Endodermal cell (in vitro differentiated cells): Measurements from ENCODE around the gene TRAPPC3L. TPM values are rescaled to one million over a fixed set of nuclear protein-coding genes. Genes with fewer than 3 reads are reported as not detected.

Experiments used
- DNase-seq: peaks from one replicate; pipeline ENCODE4 v3.0.0-alpha.2; 2017
- H3K27ac ChIP-seq: 2 replicates; pipeline ENCODE4 v1.5.1; 2013; ENCODE audit warnings: mild to moderate bottlenecking, low read depth, low read length, moderate library complexity
- H3K27me3 ChIP-seq: 2 replicates; pipeline ENCODE4 v1.6.1; 2013; ENCODE audit warnings: mild to moderate bottlenecking, low read length, moderate library complexity; ENCODE audit not compliant: insufficient read depth, control insufficient read depth, poor library complexity, severe bottlenecking
- H3K36me3 ChIP-seq: 2 replicates; pipeline ENCODE4 v1.7.0; 2013; ENCODE audit warnings: mild to moderate bottlenecking, low read length, moderate library complexity; ENCODE audit not compliant: control insufficient read depth, insufficient read depth
- H3K4me1 ChIP-seq: one replicate; pipeline ENCODE4 v1.7.0; 2013; ENCODE audit warnings: low read length; ENCODE audit not compliant: control insufficient read depth, insufficient read depth
- H3K4me3 ChIP-seq: 2 replicates; pipeline ENCODE4 v1.5.1; 2013; ENCODE audit warnings: mild to moderate bottlenecking, low read length, moderate library complexity
- H3K9ac ChIP-seq: 2 replicates; pipeline ENCODE4 v1.6.1; 2013; ENCODE audit warnings: mild to moderate bottlenecking, low read length, moderate library complexity; ENCODE audit not compliant: poor library complexity, severe bottlenecking; ENCODE audit errors: extremely low read depth
- H3K9me3 ChIP-seq: 2 replicates; pipeline ENCODE4 v1.6.1; 2013; ENCODE audit warnings: mild to moderate bottlenecking, low read length, moderate library complexity; ENCODE audit not compliant: control insufficient read depth
- H3K27ac Mint-ChIP-seq: 2 replicates; pipeline ENCODE4 v1.8.0; 2020; ENCODE audit warnings: mixed read lengths
- H3K27me3 Mint-ChIP-seq: 2 replicates; pipeline ENCODE4 v1.8.0; 2021; ENCODE audit warnings: mild to moderate bottlenecking, mixed read lengths; ENCODE audit not compliant: insufficient read depth
- H3K36me3 Mint-ChIP-seq: 2 replicates; pipeline ENCODE4 v1.8.0; 2020; ENCODE audit warnings: low read depth, mixed read lengths
- H3K4me1 Mint-ChIP-seq: 2 replicates; pipeline ENCODE4 v1.8.0; 2020; ENCODE audit warnings: mixed read lengths
- H3K4me3 Mint-ChIP-seq: 2 replicates; pipeline ENCODE4 v1.8.0; 2020; ENCODE audit warnings: mild to moderate bottlenecking, moderate library complexity, mixed read lengths
- H3K9me3 Mint-ChIP-seq: 2 replicates; pipeline ENCODE4 v1.8.0; 2020; ENCODE audit warnings: mild to moderate bottlenecking, mixed read lengths
- WGBS, 2 experiments: methylation state at CpG; one replicate each; pipeline versions ENCODE4 v1.1.5 to v1.1.7; 2013; ENCODE audit warnings: missing lambda C conversion rate in 2 of 2, mixed read lengths in 1 of 2; ENCODE audit not compliant: insufficient coverage in 1 of 2, insufficient read length in 1 of 2; 5-methylcytosine and 5-hydroxymethylcytosine counted together
- total RNA-seq, 2 donors: library from RNA; stranded (reverse); fragmentation: NEBNext Ultra II Directional in 1 of 2; extraction: Animal tissue kit (Norgen Biotek cat#: 25700) in 1 of 2; gene quantifications; 2 replicates in 1 of 2; 3 replicates in 1 of 2; pipeline ENCODE4 v1.2.1, GENCODE V29; 2021
- TF ChIP-seq, protein P1 (sequence below): fragments of 200-600 bp; sonication (generic); conservative IDR thresholded peaks from 2 replicates; pipeline ENCODE4 v1.5.0; 2021; ENCODE audit warnings: antibody characterized with exemption, mild to moderate bottlenecking

The TRAPPC3L gene
- total RNA-seq, 2 donors from 2014 or later, result not detected

DNA sequence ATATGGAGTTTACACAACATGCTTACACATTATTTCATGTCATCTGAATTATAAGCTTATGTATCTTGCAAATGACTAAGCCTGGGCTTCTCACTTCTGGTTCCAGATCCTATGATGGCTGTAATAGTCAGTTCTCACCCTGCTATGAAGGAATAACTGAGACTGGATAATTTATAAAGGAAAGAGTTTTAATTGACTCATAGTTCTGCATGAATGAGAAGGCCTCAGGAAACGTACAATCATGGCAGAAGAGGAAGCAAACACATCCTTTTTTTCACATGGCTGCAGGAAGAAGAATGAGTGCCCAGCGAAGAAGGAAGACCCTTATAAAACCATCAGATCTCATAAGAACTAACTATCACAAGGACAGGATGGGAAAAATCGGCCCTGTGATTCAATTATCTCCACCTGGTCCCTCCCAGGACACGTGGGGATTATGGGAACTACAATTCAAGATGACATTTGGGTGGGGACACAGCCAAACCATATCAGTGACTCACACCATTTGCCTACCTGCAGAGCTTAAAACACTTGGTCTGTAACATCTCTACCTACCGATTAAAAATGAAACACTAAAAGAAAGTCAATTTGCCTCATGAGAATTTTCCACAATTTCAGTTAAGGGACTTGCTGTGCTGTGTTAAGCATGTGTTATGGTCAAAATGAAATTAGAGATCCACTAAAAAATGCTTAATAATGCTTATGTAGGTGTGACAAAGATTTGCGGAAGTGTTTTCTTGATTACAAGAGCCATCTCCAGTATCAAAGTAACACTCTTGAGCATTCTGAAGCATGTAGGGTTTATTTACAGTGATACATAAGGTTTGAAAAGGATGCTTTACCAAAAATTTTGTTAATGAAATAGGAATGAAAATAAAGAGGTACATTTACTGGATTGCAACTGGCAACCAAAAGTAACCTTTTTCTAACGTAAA, 23.6 kb upstream of the TRAPPC3L start:
- TF ChIP-seq, protein P1, sequence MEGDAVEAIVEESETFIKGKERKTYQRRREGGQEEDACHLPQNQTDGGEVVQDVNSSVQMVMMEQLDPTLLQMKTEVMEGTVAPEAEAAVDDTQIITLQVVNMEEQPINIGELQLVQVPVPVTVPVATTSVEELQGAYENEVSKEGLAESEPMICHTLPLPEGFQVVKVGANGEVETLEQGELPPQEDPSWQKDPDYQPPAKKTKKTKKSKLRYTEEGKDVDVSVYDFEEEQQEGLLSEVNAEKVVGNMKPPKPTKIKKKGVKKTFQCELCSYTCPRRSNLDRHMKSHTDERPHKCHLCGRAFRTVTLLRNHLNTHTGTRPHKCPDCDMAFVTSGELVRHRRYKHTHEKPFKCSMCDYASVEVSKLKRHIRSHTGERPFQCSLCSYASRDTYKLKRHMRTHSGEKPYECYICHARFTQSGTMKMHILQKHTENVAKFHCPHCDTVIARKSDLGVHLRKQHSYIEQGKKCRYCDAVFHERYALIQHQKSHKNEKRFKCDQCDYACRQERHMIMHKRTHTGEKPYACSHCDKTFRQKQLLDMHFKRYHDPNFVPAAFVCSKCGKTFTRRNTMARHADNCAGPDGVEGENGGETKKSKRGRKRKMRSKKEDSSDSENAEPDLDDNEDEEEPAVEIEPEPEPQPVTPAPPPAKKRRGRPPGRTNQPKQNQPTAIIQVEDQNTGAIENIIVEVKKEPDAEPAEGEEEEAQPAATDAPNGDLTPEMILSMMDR, result no peak
- DNase-seq, result no peak
- no peak overlapping the region for H3K27ac Mint-ChIP-seq
- H3K4me3 Mint-ChIP-seq, result no peak overlapping the region
- no peaks in the 10 kb centered on the region for H3K9me3 Mint-ChIP-seq
- Histone ChIP-seq H3K27me3 (no peaks in the 10 kb centered on the region), H3K36me3 (peaks cover 5% of the 10 kb centered on the region), H3K9ac (no peak overlapping the region), H3K9me3 (no peaks in the 10 kb centered on the region), H3K4me3 (no peak overlapping the region), H3K4me1 (peaks cover 7% of the 10 kb centered on the region), H3K27ac (no peak overlapping the region)
- H3K27me3 Mint-ChIP-seq, result peaks cover 7% of the 10 kb centered on the region
- H3K4me1 Mint-ChIP-seq, result peaks cover 5% of the 10 kb centered on the region
- 76 to 78% methylated on average over 4 to 7 of the region's 7 CpGs for WGBS, 2 experiments
- no peaks in the 10 kb centered on the region for H3K36me3 Mint-ChIP-seq

- Histone ChIP-seq H3K36me3 (no peaks in the 10 kb centered on the region), H3K27me3 (no peaks in the 10 kb centered on the region), H3K9me3 (no peaks in the 10 kb centered on the region), H3K4me3 (no peak overlapping the region), H3K4me1 (peaks cover 5% of the 10 kb centered on the region), H3K9ac (no peak overlapping the region), H3K27ac (no peak overlapping the region)
- Mint-ChIP-seq H3K9me3 (no peaks in the 10 kb centered on the region), H3K4me1 (peaks cover 5% of the 10 kb centered on the region), H3K36me3 (no peaks in the 10 kb centered on the region), H3K27ac (no peak overlapping the region), H3K27me3 (peaks cover 7% of the 10 kb centered on the region), H3K4me3 (no peak overlapping the region)
- TF ChIP-seq, protein P1, result no peak
- no peak for DNase-seq
Measured at GRCh38 chr6:116568111-116568510, 22.6 kb upstream of the TRAPPC3L start.

DNA sequence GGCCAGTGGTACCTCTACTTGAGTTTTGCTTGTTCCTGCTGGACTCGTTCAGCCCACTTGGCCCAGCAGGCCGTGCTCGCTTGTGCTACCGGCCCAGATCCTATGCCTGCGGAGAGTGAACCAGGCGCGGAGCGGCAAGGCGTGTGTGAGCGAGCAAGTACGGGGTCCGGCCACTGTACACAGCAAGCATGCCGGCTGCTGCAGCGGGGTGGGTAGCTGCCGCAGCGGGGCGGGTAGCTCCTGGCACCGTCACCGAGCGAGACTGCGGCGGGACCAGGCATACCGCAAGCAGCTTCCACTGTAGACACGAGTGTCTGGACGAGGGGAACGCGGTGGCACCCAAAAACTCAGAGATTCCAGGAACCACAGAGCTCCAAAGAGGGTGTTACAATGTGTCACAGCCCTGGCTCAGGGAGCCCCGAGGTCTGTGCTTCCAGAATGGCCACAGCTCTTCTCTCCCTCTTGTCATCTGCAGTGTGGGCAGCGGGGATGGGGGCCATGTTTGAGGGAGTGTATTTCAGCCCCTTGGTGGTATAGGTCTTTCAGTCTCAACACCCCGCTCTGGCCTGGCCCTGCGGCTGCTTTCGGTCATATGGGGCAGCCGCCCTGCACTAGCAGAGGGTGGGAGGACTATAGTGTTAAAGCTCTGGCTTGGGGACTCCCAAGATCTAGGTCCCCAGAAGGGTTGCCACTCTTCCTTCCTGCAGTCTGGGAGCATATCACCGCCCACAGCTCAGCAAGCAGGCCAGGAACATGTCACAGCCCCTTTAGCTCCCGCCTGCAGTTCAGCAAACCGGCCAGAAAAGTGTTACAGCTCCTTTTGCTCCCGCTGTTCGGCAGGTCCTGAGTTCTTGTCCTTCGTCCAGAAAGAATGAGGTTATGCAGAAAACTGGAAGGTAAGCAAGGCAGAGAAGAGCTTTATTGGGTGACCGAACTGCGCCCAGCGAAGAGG, 19.7 kb upstream of the TRAPPC3L start:
- Histone ChIP-seq H3K27me3 (no peaks in the 10 kb centered on the region), H3K36me3 (no peaks in the 10 kb centered on the region), H3K9me3 (no peaks in the 10 kb centered on the region), H3K4me3 (no peak overlapping the region), H3K4me1 (peaks cover 3% of the 10 kb centered on the region), H3K27ac (no peak overlapping the region), H3K9ac (no peak overlapping the region)
- Mint-ChIP-seq H3K27me3 (peaks cover 7% of the 10 kb centered on the region), H3K9me3 (no peaks in the 10 kb centered on the region), H3K36me3 (no peaks in the 10 kb centered on the region), H3K4me1 (peaks cover 3% of the 10 kb centered on the region), H3K4me3 (no peak overlapping the region), H3K27ac (no peak overlapping the region)
- TF ChIP-seq, protein P1, result no peak
- DNase-seq, result no peak
- 91 to 93% methylated on average over 19 to 42 of the region's 42 CpGs for WGBS, 2 experiments
